ENCODE data around the gene DUOX2.
"Not testable (repeated sequence)": the region's sequence is repeated elsewhere in the genome, so short reads cannot be mapped to it uniquely, and the experiment has no call there.

The DUOX2 gene

GRCh38 chr15:45138814-45139765 lies 25.1 kb upstream of the DUOX2 start:
- no peak for DNase-seq (ENCODE audit: low read depth in 2 of 2)

- no peak for DNase-seq (ENCODE audit: low read depth in 2 of 2)
These were observed 23.7 kb upstream of the DUOX2 start for GRCh38 chr15:45137703-45138102.

- no peak for DNase-seq (ENCODE audit: low read depth in 2 of 2)
These were observed 22.4 kb upstream of the DUOX2 start for GRCh38 chr15:45136378-45136764.

GRCh38 chr15:45135705-45136377 lies 21.9 kb upstream of the DUOX2 start:
- not testable (repeated sequence) for DNase-seq (ENCODE audit: low read depth in 2 of 2)

- no peak for DNase-seq (ENCODE audit: low read depth in 2 of 2)
These were observed 21.0 kb upstream of the DUOX2 start for GRCh38 chr15:45134682-45135604.

- no peak for DNase-seq (ENCODE audit: low read depth in 2 of 2)
These were observed 20.1 kb upstream of the DUOX2 start for GRCh38 chr15:45134046-45134445.

GRCh38 chr15:45133561-45133920 lies 19.6 kb upstream of the DUOX2 start:
- DNase-seq (ENCODE audit: low read depth in 2 of 2), result no peak

- DNase-seq (ENCODE audit: low read depth in 2 of 2), result no peak
These were observed 19.0 kb upstream of the DUOX2 start for GRCh38 chr15:45132844-45133560.

GRCh38 chr15:45131510-45131909 lies 17.5 kb upstream of the DUOX2 start:
- no peak for DNase-seq (ENCODE audit: low read depth in 2 of 2)

GRCh38 chr15:45130291-45131000 lies 16.5 kb upstream of the DUOX2 start:
- no peak for DNase-seq (ENCODE audit: low read depth in 2 of 2)

GRCh38 chr15:45129651-45130129 lies 15.7 kb upstream of the DUOX2 start, which contains the start of the genes DUOX1 and DUOXA1:
TSS of gene DUOX1 (plus strand) at chr15:45129994. CDS start at chr15:45131967, 1,973 bp downstream.
TSS of gene DUOXA1 (minus strand) at chr15:45129879. CDS start at chr15:45123014, 6,865 bp downstream.
- DNase-seq (ENCODE audit: low read depth in 2 of 2), result no peak

- no peak for DNase-seq (ENCODE audit: low read depth in 2 of 2)
These were observed 15.1 kb upstream of the DUOX2 start for GRCh38 chr15:45128971-45129639.

GRCh38 chr15:45126535-45127158 lies 12.7 kb upstream of the DUOX2 start:
- no peak for DNase-seq (ENCODE audit: low read depth in 2 of 2)

GRCh38 chr15:45123397-45123796 lies 9.4 kb upstream of the DUOX2 start:
- no peak for DNase-seq (ENCODE audit: low read depth in 2 of 2)

GRCh38 chr15:45122719-45123118 lies 8.7 kb upstream of the DUOX2 start:
- no peak for DNase-seq (ENCODE audit: low read depth in 2 of 2)

- DNase-seq (ENCODE audit: low read depth in 2 of 2), result no peak
These were observed 7.9 kb upstream of the DUOX2 start for GRCh38 chr15:45121706-45122417.

- no peak for DNase-seq (ENCODE audit: low read depth in 2 of 2)
These were observed 7.0 kb upstream of the DUOX2 start for GRCh38 chr15:45121020-45121419.

Measured in stimulated activated CD4-positive, alpha-beta T cell treated with anti-CD3 and anti-CD28 coated beads, Interleukin-4, amount 100 ng/mL, for 48 hours (primary cell).